HEK293 (cell line): Measurements from ENCODE around the gene MTHFD1L.

ENCODE experiments used
- ZNF157 ChIP-seq: fragments of 450-650 bp; formaldehyde crosslinking; IDR thresholded peaks from 2 replicates; pipeline ENCODE4 v1.5.1; 2016; ENCODE audit warnings: missing biosample characterization, missing genetic modification characterization
- ZNF426 ChIP-seq: fragments of 450-650 bp; formaldehyde crosslinking; IDR thresholded peaks from 2 replicates; pipeline ENCODE4 v1.5.1; 2017; ENCODE audit warnings: missing biosample characterization, missing genetic modification characterization, mild to moderate bottlenecking, inconsistent platforms, moderate library complexity
- ZNF660 ChIP-seq: fragments of 450-650 bp; IDR thresholded peaks from 2 replicates; pipeline ENCODE4 v1.5.1; 2018; ENCODE audit warnings: missing biosample characterization, mild to moderate bottlenecking, missing genetic modification characterization

DNA sequence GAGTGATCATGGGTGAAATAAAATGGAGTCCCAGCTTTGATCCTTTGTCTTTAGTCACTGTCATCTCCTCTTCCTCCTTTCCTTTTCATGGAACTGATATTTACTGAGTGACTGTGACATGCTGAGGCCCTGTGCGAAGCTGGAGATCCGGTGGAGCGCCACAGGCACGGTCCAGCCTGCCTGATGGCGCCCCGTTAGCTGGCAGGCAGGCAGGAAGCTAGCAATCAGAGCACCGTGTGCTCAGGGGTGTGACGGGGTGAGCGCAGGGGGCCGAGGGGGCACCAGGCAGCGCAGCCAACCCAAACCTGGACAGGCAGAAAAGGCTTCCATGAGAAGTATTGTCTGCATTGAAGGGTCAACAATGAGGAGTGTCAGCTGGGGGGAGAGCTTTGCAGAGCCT, 274.0 kb downstream of the MTHFD1L start:
- TF ChIP-seq ZNF426 (tag by site-specific recombination) (no peak), ZNF660 (tag by site-specific recombination) (no peak), ZNF157 (no peak)
